Measurements from ENCODE around the gene FGFR4. TPM values are rescaled to one million over a fixed set of nuclear protein-coding genes. Genes with fewer than 3 reads are reported as not detected.

Gene FGFR4
- total RNA-seq, 3 donors from 2014 or later: 25.3 to 60.3 (median 28.9) TPM

- DNase-seq (no peak), ATAC-seq (no peak)
- Histone ChIP-seq H3K36me3 (ENCODE audit: low read depth) (no peaks in the 10 kb centered on the region), H3K9me3 (no peaks in the 10 kb centered on the region), H3K4me3 (no peak overlapping the region), H3K4me1 (ENCODE audit: low read depth) (peaks cover 39% of the 10 kb centered on the region)
- no peak for TF ChIP-seq CTCF (IDR thresholded peaks at IDR 0.05)
- intact Hi-C loops (cut with DNase I, micrococcal nuclease): no loop called here
Observed at GRCh38 chr5:177091232-177091631, 4.5 kb downstream of the FGFR4 start.

- no peak for TF ChIP-seq CTCF (IDR thresholded peaks at IDR 0.05)
- no peak for DNase-seq
- intact Hi-C loops (cut with DNase I, micrococcal nuclease): no loop called here
- Histone ChIP-seq H3K9me3 (no peaks in the 10 kb centered on the region), H3K36me3 (ENCODE audit: low read depth) (no peaks in the 10 kb centered on the region), H3K4me3 (no peak overlapping the region), H3K4me1 (ENCODE audit: low read depth) (peaks cover 33% of the 10 kb centered on the region)
- no peak for ATAC-seq
Observed at GRCh38 chr5:177092178-177093081, 5.7 kb downstream of the FGFR4 start.

DNA sequence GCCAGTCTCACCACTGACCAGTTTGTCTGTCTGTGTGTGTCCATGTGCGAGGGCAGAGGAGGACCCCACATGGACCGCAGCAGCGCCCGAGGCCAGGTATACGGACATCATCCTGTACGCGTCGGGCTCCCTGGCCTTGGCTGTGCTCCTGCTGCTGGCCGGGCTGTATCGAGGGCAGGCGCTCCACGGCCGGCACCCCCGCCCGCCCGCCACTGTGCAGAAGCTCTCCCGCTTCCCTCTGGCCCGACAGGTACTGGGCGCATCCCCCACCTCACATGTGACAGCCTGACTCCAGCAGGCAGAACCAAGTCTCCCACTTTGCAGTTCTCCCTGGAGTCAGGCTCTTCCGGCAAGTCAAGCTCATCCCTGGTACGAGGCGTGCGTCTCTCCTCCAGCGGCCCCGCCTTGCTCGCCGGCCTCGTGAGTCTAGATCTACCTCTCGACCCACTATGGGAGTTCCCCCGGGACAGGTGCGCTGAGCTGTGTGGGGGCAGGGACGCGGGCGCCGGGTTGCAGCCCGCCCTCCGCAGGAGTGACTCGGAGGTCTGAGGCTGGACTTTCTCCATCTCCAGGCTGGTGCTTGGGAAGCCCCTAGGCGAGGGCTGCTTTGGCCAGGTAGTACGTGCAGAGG lies 6.5 kb downstream of the FGFR4 start:
- peaks cover 39% of the 10 kb centered on the region for H3K4me1 ChIP-seq (ENCODE audit: low read depth)
- no peaks in the 10 kb centered on the region for H3K9me3 ChIP-seq
- no peaks in the 10 kb centered on the region for H3K36me3 ChIP-seq (ENCODE audit: low read depth)
- DNase-seq: no peak
- ATAC-seq: no peak
- no peak for TF ChIP-seq CTCF (IDR thresholded peaks at IDR 0.05)
- no peak overlapping the region for H3K4me3 ChIP-seq
- intact Hi-C loops (cut with DNase I, micrococcal nuclease): no loop called here

DNA sequence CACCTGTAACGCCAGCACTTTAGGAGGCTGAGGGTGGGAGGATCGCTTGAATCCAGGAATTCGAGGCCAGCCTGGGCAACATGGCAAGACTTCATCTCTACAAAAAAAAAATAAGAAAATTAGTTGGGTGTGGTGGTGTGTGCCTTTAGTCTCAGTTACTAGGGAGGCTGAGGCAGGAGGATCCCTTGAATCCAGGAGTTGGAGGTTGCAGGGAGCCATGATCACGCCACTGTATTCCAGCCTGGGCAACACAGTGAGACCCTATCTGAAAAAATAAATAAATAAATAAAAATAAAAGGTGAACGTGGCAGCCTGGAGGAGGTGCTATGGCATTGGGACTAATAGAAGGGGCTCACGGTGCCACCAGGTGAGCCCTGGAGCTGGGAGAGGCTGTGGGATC lies 7.1 kb downstream of the FGFR4 start:
- H3K4me3 ChIP-seq: no peak overlapping the region
- H3K4me1 ChIP-seq (ENCODE audit: low read depth): peaks cover 45% of the 10 kb centered on the region
- no peak for ATAC-seq
- H3K36me3 ChIP-seq (ENCODE audit: low read depth): no peaks in the 10 kb centered on the region
- H3K9me3 ChIP-seq: no peaks in the 10 kb centered on the region
- intact Hi-C loops (cut with DNase I, micrococcal nuclease): no loop called here
- TF ChIP-seq CTCF (IDR thresholded peaks at IDR 0.05): no peak
- DNase-seq: no peak

GRCh38 chr5:177094224-177095087 lies 7.7 kb downstream of the FGFR4 start:
- intact Hi-C loops (cut with DNase I, micrococcal nuclease): no loop called here
- ATAC-seq (peak; percentile 7), DNase-seq (peak; percentile 63 to 75 (median 71))
- no peaks in the 10 kb centered on the region for H3K9me3 ChIP-seq
- no peak overlapping the region for H3K4me3 ChIP-seq
- no peaks in the 10 kb centered on the region for H3K36me3 ChIP-seq (ENCODE audit: low read depth)
- peaks cover 45% of the 10 kb centered on the region for H3K4me1 ChIP-seq (ENCODE audit: low read depth)
- no peak for TF ChIP-seq CTCF (IDR thresholded peaks at IDR 0.05)

Data from mucosa of descending colon (tissue), 3 donors.